GM12878 (cell line): ENCODE data around the gene CADPS. TPM values are rescaled to one million over a fixed set of nuclear protein-coding genes. Genes with fewer than 3 reads are reported as not detected.

ENCODE experiments used
- ATAC-seq: fragments of 200-7000 bp; cut with Tn5 transposase; 3 replicates; pipeline ENCODE4 v1.9.1; 2020; ENCODE audit warnings: mild to moderate bottlenecking, moderate library complexity
- BruUV-seq: library from RNA; stranded (reverse); fragments of 400-500 nt; replicated peaks from 2 replicates; lab custom pipeline; 2021; lab: Mats Ljungman, UMichigan
- CTCF ChIA-PET: fragments of 300-600 bp; sonication (Branson Sonifier 250); formaldehyde crosslinking; extraction: SDS; loops from one replicate; lab custom pipeline; 2021; ENCODE audit warnings: inconsistent platforms; lab: Yijun Ruan, JAX
- POLR2A ChIA-PET: fragments of 350-600 bp; formaldehyde crosslinking; extraction: SDS; loops from one replicate; lab custom pipeline; 2021; ENCODE audit warnings: inconsistent platforms; lab: Charles Lee
- RAD21 ChIA-PET: fragments of 300-600 bp; sonication (Branson Sonifier 250); formaldehyde crosslinking; loops from one replicate; lab custom pipeline; 2023; ENCODE audit warnings: antibody characterized with exemption; ENCODE audit not compliant: unreplicated experiment; lab: Charles Lee
- SMC1A ChIA-PET: fragments of 300-600 bp; sonication (Branson Sonifier 250); formaldehyde crosslinking; loops from one replicate; lab custom pipeline; 2023; ENCODE audit not compliant: unreplicated experiment, uncharacterized antibody; lab: Charles Lee
- DNase-seq: peaks from one replicate; pipeline ENCODE4 v3.0.0-alpha.2; 2011; ENCODE audit warnings: low read depth, low spot score
- FAIRE-seq: peaks from 3 replicates; lab custom pipeline; 2011; peaks lifted over from hg19 to GRCh38; lab: Jason Lieb, UNC
- H2AFZ ChIP-seq: 2 replicates; pipeline ENCODE4 v1.6.0; 2011; ENCODE audit warnings: low read depth, low read length, control low read depth; ENCODE audit not compliant: control insufficient read depth
- H3K27ac ChIP-seq: 2 replicates; pipeline ENCODE4 v1.5.1; 2011; ENCODE audit warnings: control low read depth; ENCODE audit not compliant: control insufficient read depth, insufficient read depth
- H3K27me3 ChIP-seq, 2 experiments: replicated peaks in 1 of 2; 2 replicates each; pipeline versions ENCODE4 v1.6.0 to v1.6.1; 2011; ENCODE audit warnings: low read length in 1 of 2; ENCODE audit not compliant: control insufficient read depth in 2 of 2, insufficient read depth in 2 of 2
- H3K36me3 ChIP-seq, 2 experiments: 2 replicates each; pipeline ENCODE4 v1.5.1; 2011; ENCODE audit warnings: low read length in 1 of 2; ENCODE audit not compliant: control insufficient read depth in 2 of 2, insufficient read depth in 2 of 2
- H3K4me1 ChIP-seq: 2 replicates; pipeline ENCODE4 v1.6.1; 2011; ENCODE audit warnings: mild to moderate bottlenecking, low read length, moderate library complexity, mixed read lengths; ENCODE audit not compliant: control insufficient read depth, insufficient read depth
- H3K4me2 ChIP-seq: 2 replicates; pipeline ENCODE4 v1.6.0; 2011; ENCODE audit warnings: control low read depth; ENCODE audit not compliant: control insufficient read depth, insufficient read depth
- H3K4me3 ChIP-seq: fragments of 200-600 bp; sonication (generic); 2 replicates; pipeline ENCODE4 v1.5.1; 2016
- H3K79me2 ChIP-seq: 2 replicates; pipeline ENCODE4 v1.6.0; 2011; ENCODE audit warnings: low read length; ENCODE audit not compliant: control insufficient read depth, insufficient read depth
- H3K9ac ChIP-seq: 2 replicates; pipeline ENCODE4 v1.8.0; 2011; ENCODE audit warnings: low read length, control low read depth, mixed read lengths; ENCODE audit not compliant: control insufficient read depth, insufficient read depth
- H3K9me3 ChIP-seq: replicated peaks from 3 replicates; pipeline ENCODE4 v1.5.1; 2011; ENCODE audit warnings: mild to moderate bottlenecking, low read length; ENCODE audit not compliant: control insufficient read depth, insufficient read depth
- H4K20me1 ChIP-seq: 2 replicates; pipeline ENCODE4 v1.6.0; 2011; ENCODE audit not compliant: control insufficient read depth, insufficient read depth
- CBFB ChIP-seq: IDR thresholded peaks from 2 replicates; pipeline ENCODE4 v1.6.1; 2016; ENCODE audit warnings: antibody characterized with exemption, low read depth
- CREB1 ChIP-seq: IDR thresholded peaks from 2 replicates; pipeline ENCODE4 v1.6.1; 2012; ENCODE audit warnings: low read depth, mild to moderate bottlenecking, inconsistent platforms
- CREM ChIP-seq: IDR thresholded peaks from 2 replicates; pipeline ENCODE4 v1.6.1; 2014; ENCODE audit warnings: antibody characterized with exemption, low read depth
- FOS ChIP-seq: IDR thresholded peaks from 3 replicates; pipeline ENCODE4 v1.6.1; 2011; ENCODE audit warnings: borderline replicate concordance; ENCODE audit not compliant: insufficient read length; ENCODE audit errors: extremely low read depth
- HDGF ChIP-seq: fragments of 450-650 bp; IDR thresholded peaks from 2 replicates; pipeline ENCODE4 v1.6.1; 2016; ENCODE audit warnings: antibody characterized with exemption
- KAT2A ChIP-seq: conservative IDR thresholded peaks from 2 replicates; pipeline ENCODE4 v1.6.1; 2011; ENCODE audit warnings: low read depth, low read length; ENCODE audit not compliant: control insufficient read depth
- NFIC ChIP-seq: IDR thresholded peaks from 2 replicates; pipeline ENCODE4 v1.6.1; 2012; ENCODE audit warnings: low read depth, mild to moderate bottlenecking, inconsistent platforms, low read length, moderate library complexity
- NRF1 ChIP-seq: conservative IDR thresholded peaks from 2 replicates; pipeline ENCODE4 v1.6.1; 2011; ENCODE audit warnings: mild to moderate bottlenecking, low read depth, low read length, improper control_type of control experiment
- PAX8 ChIP-seq: fragments of 450-650 bp; IDR thresholded peaks from 2 replicates; pipeline ENCODE4 v1.6.1; 2017; ENCODE audit warnings: mild to moderate bottlenecking, moderate library complexity
- POLR2AphosphoS2 ChIP-seq: IDR thresholded peaks from 2 replicates; pipeline ENCODE4 v1.6.1; 2011; ENCODE audit warnings: low read depth, mild to moderate bottlenecking, low read length, improper control_type of control experiment, moderate library complexity
- SPI1 ChIP-seq: IDR thresholded peaks from 2 replicates; pipeline ENCODE4 v1.6.1; 2011; ENCODE audit warnings: low read depth, mild to moderate bottlenecking, low read length, moderate library complexity, borderline replicate concordance; ENCODE audit not compliant: insufficient read depth
- SRF ChIP-seq, 2 experiments: IDR thresholded peaks; 2 replicates each; pipeline ENCODE4 v1.6.1; 2011; ENCODE audit warnings: low read depth in 2 of 2, low read length in 2 of 2, mild to moderate bottlenecking in 1 of 2, moderate library complexity in 1 of 2
- TARDBP ChIP-seq: IDR thresholded peaks from 2 replicates; pipeline ENCODE4 v1.6.1; 2016; ENCODE audit warnings: borderline replicate concordance
- TCF12 ChIP-seq: IDR thresholded peaks from 2 replicates; pipeline ENCODE4 v1.6.1; 2011; ENCODE audit warnings: low read depth, mild to moderate bottlenecking, low read length
- ZNF622 ChIP-seq: fragments of 450-650 bp; IDR thresholded peaks from 2 replicates; pipeline ENCODE4 v1.6.1; 2017; ENCODE audit warnings: mild to moderate bottlenecking, inconsistent platforms
- ZSCAN29 ChIP-seq: fragments of 450-650 bp; IDR thresholded peaks from 2 replicates; pipeline ENCODE4 v1.6.1; 2017; ENCODE audit warnings: mild to moderate bottlenecking, moderate library complexity
- WGBS: methylation state at CpG from one replicate; pipeline ENCODE4 v1.1.6; 2016; ENCODE audit warnings: low lambda C conversion rate; ENCODE audit not compliant: insufficient replicate concordance, insufficient coverage; ENCODE audit errors: missing lambda C conversion rate; 5-methylcytosine and 5-hydroxymethylcytosine counted together
- in situ Hi-C: fragments of 300-500 bp; cut with MboI; formaldehyde crosslinking; loops from 9 replicates; pipeline ENCODE4 v1.14.3; 2018; ENCODE audit warnings: mixed read lengths
- intact Hi-C: fragments of 100-400 bp; cut with micrococcal nuclease; formaldehyde crosslinking; loops from one replicate; pipeline ENCODE4 v1.14.2; 2022; ENCODE audit not compliant: unreplicated experiment
- polyA plus RNA-seq, 11 experiments: library from polyadenylated mRNA; depleted of rRNA in 4 of 11; unstranded in 6 of 11; stranded (reverse) in 5 of 11; fragments of >200 nt; fragmentation: Nextera tagmentation in 4 of 11; fragmentation: Illumina TruSeq in 1 of 11; extraction: Ambion mirVana in 4 of 11; extraction: Trizol in 1 of 11; gene quantifications; 1 replicate in 1 of 11; 2 replicates in 10 of 11; pipeline versions ENCODE4 v1.2.1 to v1.2.3, GENCODE V29; 2011 to 2016; ENCODE audit warnings: inconsistent platforms in 2 of 11, missing spikeins in 2 of 11, low read depth in 1 of 11
- total RNA-seq, 4 experiments: library from RNA; depleted of rRNA in 3 of 4; stranded (reverse); fragments of >200 nt in 3 of 4; fragmentation: Illumina TruSeq in 1 of 4; extraction: Trizol in 1 of 4; gene quantifications; 2 replicates each; pipeline versions ENCODE4 v1.2.1 to v1.2.3, GENCODE V29; 2013 to 2021
- TF ChIP-seq, protein P1 (sequence below): IDR thresholded peaks from 2 replicates; pipeline ENCODE4 v1.6.1; 2012; ENCODE audit warnings: low read depth, low read length, improper control_type of control experiment
- TF ChIP-seq, protein P2 (sequence below): IDR thresholded peaks from 2 replicates; pipeline ENCODE4 v1.6.1; 2011; ENCODE audit warnings: borderline replicate concordance, low read depth, mild to moderate bottlenecking, moderate library complexity, mixed read lengths, low read length; ENCODE audit not compliant: insufficient read depth; ENCODE audit errors: extremely low read length
- TF ChIP-seq, protein P3 (sequence below): fragments of 450-650 bp; IDR thresholded peaks from 2 replicates; pipeline ENCODE4 v1.6.1; 2017; ENCODE audit warnings: antibody characterized with exemption, mild to moderate bottlenecking, moderate library complexity
- TF ChIP-seq, protein P4 (sequence below): IDR thresholded peaks from 2 replicates; pipeline ENCODE4 v1.6.1; 2011; ENCODE audit warnings: low read depth, mild to moderate bottlenecking, low read length, moderate library complexity, borderline replicate concordance; ENCODE audit errors: extremely low read depth

CADPS gene
- total and polyA plus RNA-seq, 10 of the 15 experiments (the other 5 are each of a cell fraction or from before 2014, with no cell fraction given), result 0.20 TPM; not detected in 9

DNA sequence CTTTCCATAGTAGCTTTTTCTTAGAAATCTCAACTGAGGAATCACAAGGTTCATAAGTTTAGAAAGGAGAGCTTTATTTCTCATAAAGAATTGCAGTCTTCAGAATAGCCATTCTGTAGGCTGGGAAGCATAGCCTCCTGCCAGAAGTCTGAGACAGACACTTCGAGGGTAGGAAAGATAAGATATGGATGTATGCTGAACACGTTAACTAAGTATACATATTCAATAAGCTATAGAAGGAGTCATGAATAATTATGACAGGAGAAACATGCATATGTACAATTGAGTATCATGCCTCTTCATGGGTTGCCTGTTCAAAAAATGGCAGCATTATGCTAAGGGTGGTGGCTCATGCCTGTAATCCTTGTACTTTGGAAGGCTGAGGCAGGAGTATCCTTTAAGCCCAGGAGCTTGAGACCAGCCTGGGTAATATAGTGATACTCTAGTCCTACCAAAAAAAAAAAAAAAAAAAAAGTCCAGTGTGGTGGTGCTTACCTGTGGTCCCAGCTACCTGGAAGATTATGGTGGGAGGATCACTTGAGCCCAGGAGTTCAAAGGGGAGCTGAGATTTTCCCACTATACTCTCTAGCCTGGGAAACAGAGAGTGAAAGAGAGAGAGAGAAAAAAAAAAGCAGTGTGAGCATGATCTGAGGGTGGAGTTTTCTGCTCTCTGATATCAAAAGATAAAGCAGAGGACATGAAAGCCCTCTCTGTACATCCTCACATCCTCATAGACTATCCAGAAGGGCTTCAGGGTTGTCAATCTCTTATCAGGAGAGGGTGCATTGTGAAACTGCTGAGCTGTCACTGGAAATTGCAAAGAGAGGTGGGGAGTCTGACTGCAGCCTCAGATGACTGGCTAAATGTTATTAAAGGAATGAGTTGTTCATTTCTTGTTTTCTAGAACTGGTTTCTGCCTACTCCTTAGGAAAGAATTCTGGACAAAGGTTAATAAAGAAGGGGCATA, 23.6 kb upstream of the CADPS start (continued):
- TF ChIP-seq, protein P1, sequence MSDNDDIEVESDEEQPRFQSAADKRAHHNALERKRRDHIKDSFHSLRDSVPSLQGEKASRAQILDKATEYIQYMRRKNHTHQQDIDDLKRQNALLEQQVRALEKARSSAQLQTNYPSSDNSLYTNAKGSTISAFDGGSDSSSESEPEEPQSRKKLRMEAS, result no peak
- TF ChIP-seq, protein P2, sequence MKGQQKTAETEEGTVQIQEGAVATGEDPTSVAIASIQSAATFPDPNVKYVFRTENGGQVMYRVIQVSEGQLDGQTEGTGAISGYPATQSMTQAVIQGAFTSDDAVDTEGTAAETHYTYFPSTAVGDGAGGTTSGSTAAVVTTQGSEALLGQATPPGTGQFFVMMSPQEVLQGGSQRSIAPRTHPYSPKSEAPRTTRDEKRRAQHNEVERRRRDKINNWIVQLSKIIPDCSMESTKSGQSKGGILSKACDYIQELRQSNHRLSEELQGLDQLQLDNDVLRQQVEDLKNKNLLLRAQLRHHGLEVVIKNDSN, result no peak
- TF ChIP-seq FOS, result no peak

DNA sequence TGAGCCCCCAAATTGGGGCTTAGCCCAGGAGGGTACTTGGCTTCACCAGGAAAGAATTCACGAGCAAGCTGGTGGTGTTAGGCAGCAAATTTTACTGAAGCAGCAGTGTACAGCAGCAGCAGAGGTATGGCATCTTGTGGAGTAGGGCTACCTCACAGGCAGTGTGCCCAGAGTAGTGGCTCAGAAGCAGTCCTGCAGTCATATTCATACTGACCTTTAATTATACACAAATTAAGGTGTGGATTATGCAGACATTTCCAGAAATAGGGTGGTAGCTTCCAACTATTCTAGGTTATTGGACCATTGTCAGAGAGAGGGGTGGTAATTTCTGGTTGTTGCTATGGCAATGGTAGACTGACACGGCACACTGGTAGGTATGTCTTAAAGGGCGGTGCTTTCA, 20.7 kb upstream of the CADPS start:
- Histone ChIP-seq H3K4me3 (no peak overlapping the region), H3K27me3 (no peaks in the 10 kb centered on the region), H3K79me2 (no peaks in the 10 kb centered on the region), H3K27ac (no peak overlapping the region), H3K36me3 (no peaks in the 10 kb centered on the region), H3K4me2 (no peak overlapping the region), H2AFZ (no peak overlapping the region), H3K9me3 (no peaks in the 10 kb centered on the region), H3K9ac (no peak overlapping the region), H4K20me1 (no peaks in the 10 kb centered on the region), H3K4me1 (no peaks in the 10 kb centered on the region)
- in situ Hi-C loops (no loop called here), intact Hi-C loops (no loop called here)
- ChIA-PET SMC1A (no interaction called here), CTCF (interaction anchor here (1.0 kb wide), 1 partner anchor 24 kb away, joined by 3 read pairs; no protein-coding TSS in a partner anchor), RAD21 (no interaction called here), POLR2A (no interaction called here)
- 11% methylated on average over 3 of the region's 3 CpGs for WGBS
- FAIRE-seq (no peak), ATAC-seq (no peak), DNase-seq (no peak)
- no TSS peak for BruUV-seq
- TF ChIP-seq KAT2A (no peak), HDGF (no peak), TARDBP (no peak), POLR2AphosphoS2 (no peak), CREB1 (no peak), NFIC (no peak), PAX8 (no peak), TCF12 (no peak), ZNF622 (no peak), CBFB (no peak), SRF (IDR thresholded peaks at IDR 0.05; ENCODE audit: low read depth in 2 of 2, low read length in 2 of 2) (no peak), ZSCAN29 (no peak), NRF1 (no peak), SPI1 (no peak), CREM (no peak)
- TF ChIP-seq, protein P3, sequence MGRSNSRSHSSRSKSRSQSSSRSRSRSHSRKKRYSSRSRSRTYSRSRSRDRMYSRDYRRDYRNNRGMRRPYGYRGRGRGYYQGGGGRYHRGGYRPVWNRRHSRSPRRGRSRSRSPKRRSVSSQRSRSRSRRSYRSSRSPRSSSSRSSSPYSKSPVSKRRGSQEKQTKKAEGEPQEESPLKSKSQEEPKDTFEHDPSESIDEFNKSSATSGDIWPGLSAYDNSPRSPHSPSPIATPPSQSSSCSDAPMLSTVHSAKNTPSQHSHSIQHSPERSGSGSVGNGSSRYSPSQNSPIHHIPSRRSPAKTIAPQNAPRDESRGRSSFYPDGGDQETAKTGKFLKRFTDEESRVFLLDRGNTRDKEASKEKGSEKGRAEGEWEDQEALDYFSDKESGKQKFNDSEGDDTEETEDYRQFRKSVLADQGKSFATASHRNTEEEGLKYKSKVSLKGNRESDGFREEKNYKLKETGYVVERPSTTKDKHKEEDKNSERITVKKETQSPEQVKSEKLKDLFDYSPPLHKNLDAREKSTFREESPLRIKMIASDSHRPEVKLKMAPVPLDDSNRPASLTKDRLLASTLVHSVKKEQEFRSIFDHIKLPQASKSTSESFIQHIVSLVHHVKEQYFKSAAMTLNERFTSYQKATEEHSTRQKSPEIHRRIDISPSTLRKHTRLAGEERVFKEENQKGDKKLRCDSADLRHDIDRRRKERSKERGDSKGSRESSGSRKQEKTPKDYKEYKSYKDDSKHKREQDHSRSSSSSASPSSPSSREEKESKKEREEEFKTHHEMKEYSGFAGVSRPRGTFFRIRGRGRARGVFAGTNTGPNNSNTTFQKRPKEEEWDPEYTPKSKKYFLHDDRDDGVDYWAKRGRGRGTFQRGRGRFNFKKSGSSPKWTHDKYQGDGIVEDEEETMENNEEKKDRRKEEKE, result no peak
- TF ChIP-seq, protein P4, sequence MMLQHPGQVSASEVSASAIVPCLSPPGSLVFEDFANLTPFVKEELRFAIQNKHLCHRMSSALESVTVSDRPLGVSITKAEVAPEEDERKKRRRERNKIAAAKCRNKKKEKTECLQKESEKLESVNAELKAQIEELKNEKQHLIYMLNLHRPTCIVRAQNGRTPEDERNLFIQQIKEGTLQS, result no peak
